ENCODE data around the gene HTR1B. TPM values are rescaled to one million over a fixed set of nuclear protein-coding genes. Genes with fewer than 3 reads are reported as not detected.

HTR1B gene
- total and polyA plus RNA-seq, 10 of the 15 experiments (the other 5 are each of a cell fraction or from before 2014, with no cell fraction given) = 0.98 TPM; not detected in 9

GRCh38 chr6:77470983-77471382 lies 7.7 kb upstream of the HTR1B start:
- Histone ChIP-seq H3K79me2 (ENCODE audit: control insufficient read depth, insufficient read depth, low read length) (no peaks in the 10 kb centered on the region), H3K9ac (ENCODE audit: control insufficient read depth, insufficient read depth, low read length) (no peak overlapping the region), H3K4me3 (no peak overlapping the region), H2AFZ (ENCODE audit: control insufficient read depth, low read depth, low read length) (no peak overlapping the region), H3K27ac (ENCODE audit: control insufficient read depth, insufficient read depth) (no peak overlapping the region), H3K27me3 (replicated peaks in 1 of 2; ENCODE audit: control insufficient read depth in 2 of 2, insufficient read depth in 2 of 2, low read length in 1 of 2) (no peaks in the 10 kb centered on the region), H4K20me1 (ENCODE audit: control insufficient read depth, insufficient read depth) (no peaks in the 10 kb centered on the region), H3K4me2 (ENCODE audit: control insufficient read depth, insufficient read depth) (no peak overlapping the region), H3K4me1 (ENCODE audit: control insufficient read depth, insufficient read depth, low read length) (no peaks in the 10 kb centered on the region), H3K36me3 (ENCODE audit: control insufficient read depth in 2 of 2, insufficient read depth in 2 of 2, low read length in 1 of 2) (no peaks in the 10 kb centered on the region), H3K9me3 (replicated peaks; ENCODE audit: control insufficient read depth, insufficient read depth, low read length) (no peaks in the 10 kb centered on the region)
- in situ Hi-C loops (cut with MboI) = no loop called here
- ChIA-PET CTCF (interaction anchor here (1.2 to 3.0 kb wide), 7 partner anchors 10 to 455 kb away, joined by 3 to 14 read pairs (median 4); no protein-coding TSS in a partner anchor), SMC1A (ENCODE audit: uncharacterized antibody, unreplicated experiment) (interaction anchor here (0.6 to 8.1 kb wide), 13 partner anchors 10 to 455 kb away, joined by 3 to 44 read pairs (median 3); no protein-coding TSS in a partner anchor), RAD21 (ENCODE audit: unreplicated experiment) (interaction anchor here (0.8 to 20.1 kb wide), 4 partner anchors 20 to 454 kb away, joined by 4 to 238 read pairs (median 8); no protein-coding TSS in a partner anchor), POLR2A (interaction anchor here (0.8 kb wide), 1 partner anchor 78 kb away, joined by 4 read pairs; no protein-coding TSS in a partner anchor)
- ATAC-seq (no peak), FAIRE-seq (no peak), DNase-seq (ENCODE audit: low read depth, low spot score) (no peak)
- BruUV-seq (replicated peaks) = no TSS peak
- 82% methylated on average over 1 of the region's 1 CpG for WGBS (ENCODE audit: insufficient coverage, insufficient replicate concordance, low lambda C conversion rate, missing lambda C conversion rate)
- TF ChIP-seq RAD51 (IDR thresholded peaks at IDR 0.05) = no peak
- TF ChIP-seq PKNOX1 (IDR thresholded peaks at IDR 0.05) = peak; percentile 63
- TF ChIP-seq SIX5 (IDR thresholded peaks at IDR 0.05; ENCODE audit: low read depth, low read length, severe bottlenecking) = no peak
- no peak for TF ChIP-seq ELK1 (IDR thresholded peaks at IDR 0.05; ENCODE audit: low read depth, low read length)
- TF ChIP-seq ATF3 (IDR thresholded peaks at IDR 0.05; ENCODE audit: borderline replicate concordance, extremely low read depth, low read depth, low read length) = no peak
- no peak for TF ChIP-seq NKRF (conservative IDR thresholded peaks at IDR 0.05)
- intact Hi-C loops (cut with micrococcal nuclease; ENCODE audit: unreplicated experiment) = loop anchor here (5.0 kb wide), 1 partner anchor 76 kb away; no protein-coding TSS in a partner anchor
